ENCODE measurements around the gene GABRB1.

Gene GABRB1

DNA sequence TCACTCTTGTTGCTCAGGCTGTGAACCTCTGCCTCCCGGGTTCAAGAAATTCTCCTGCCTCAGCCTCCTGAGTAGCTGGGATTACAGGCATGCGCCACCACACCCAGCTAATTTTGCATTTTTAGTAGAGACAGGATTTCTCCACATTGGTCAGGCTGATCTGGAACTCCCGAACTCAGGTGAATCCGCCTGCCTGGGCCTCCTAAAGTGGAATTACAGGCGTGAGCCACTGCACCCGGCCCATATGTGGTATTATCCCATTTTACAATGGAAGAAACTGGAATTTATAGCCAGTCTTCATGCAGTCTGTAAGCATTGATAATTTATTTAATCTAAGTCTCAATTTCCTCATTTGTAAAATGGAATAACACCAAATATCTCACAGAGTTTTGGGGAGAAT is 161.8 kb downstream of the GABRB1 start:
- TF ChIP-seq, protein P1, sequence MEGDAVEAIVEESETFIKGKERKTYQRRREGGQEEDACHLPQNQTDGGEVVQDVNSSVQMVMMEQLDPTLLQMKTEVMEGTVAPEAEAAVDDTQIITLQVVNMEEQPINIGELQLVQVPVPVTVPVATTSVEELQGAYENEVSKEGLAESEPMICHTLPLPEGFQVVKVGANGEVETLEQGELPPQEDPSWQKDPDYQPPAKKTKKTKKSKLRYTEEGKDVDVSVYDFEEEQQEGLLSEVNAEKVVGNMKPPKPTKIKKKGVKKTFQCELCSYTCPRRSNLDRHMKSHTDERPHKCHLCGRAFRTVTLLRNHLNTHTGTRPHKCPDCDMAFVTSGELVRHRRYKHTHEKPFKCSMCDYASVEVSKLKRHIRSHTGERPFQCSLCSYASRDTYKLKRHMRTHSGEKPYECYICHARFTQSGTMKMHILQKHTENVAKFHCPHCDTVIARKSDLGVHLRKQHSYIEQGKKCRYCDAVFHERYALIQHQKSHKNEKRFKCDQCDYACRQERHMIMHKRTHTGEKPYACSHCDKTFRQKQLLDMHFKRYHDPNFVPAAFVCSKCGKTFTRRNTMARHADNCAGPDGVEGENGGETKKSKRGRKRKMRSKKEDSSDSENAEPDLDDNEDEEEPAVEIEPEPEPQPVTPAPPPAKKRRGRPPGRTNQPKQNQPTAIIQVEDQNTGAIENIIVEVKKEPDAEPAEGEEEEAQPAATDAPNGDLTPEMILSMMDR (IDR thresholded peaks at IDR 0.05) = no peak

DNA sequence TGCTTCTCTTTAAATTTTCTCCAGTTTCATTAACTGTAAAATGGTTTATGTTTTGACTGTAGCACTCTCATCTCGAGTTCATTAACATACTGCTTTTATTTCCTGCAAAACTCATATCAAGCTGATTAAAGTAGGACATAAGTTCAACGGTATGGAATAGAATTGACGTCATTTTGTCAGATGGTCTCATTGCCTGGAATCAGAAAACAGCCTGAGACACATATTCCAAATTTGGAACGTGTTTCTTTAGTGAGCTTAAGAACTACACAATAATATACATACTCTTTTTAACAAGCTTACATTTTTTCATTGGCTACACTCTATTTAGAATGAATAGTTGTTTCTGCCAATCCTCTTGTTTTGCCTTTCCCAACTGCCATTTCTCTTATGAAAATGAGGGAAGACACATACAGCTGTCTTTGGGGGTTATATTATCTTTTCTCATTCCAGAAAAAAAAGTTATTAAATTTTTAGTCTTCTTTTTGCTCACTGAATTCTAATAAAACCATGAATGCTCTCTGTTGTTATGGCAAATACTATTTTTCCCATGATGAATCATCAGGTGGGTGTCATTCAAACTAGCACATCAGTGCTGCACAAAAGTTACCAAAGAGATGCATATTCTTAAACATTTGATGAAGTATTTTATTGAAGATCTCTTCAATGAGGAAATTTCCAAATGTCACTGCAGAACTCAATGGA is 162.8 kb downstream of the GABRB1 start:
- TF ChIP-seq, protein P1 (IDR thresholded peaks at IDR 0.05) = no peak

DNA sequence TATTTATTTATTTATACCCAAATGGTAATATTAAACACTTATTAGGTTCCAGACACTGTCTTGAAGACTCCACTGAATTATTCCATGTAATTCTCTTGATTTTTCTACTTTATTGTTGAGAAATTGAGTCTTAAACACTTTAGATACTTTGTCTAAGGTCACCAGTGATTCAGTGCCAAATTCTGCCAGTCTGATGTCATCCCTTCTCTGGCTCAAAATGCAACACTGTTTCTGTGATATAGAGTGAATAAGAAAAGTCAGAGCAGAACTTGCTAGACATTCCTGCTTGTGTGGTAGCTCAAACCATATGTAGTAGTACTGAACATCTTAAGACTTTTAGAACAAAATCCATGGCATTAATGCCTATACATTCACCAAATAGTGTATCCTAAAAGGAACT is 164.3 kb downstream of the GABRB1 start:
- TF ChIP-seq, protein P1 (IDR thresholded peaks at IDR 0.05) = no peak

DNA sequence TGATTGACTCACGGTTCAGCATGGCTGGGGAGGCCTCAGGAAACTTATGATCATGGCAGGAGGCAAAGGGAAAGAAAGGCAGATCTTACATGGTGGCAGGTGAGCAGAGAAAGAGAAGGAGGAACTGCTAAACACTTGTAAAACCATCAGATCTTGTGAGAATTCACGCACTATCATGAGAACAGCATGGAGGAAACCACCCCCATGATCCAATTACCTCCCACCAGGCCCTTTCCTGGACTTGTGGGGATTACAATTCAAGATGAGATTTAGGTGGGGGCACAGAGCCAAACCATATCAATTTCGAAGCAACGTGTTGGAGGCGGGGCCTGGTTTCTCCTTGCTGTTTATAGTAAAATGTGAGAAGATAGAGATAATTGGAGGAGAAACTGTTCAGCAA is 167.4 kb downstream of the GABRB1 start:
- TF ChIP-seq, protein P1 (IDR thresholded peaks at IDR 0.05) = no peak

DNA sequence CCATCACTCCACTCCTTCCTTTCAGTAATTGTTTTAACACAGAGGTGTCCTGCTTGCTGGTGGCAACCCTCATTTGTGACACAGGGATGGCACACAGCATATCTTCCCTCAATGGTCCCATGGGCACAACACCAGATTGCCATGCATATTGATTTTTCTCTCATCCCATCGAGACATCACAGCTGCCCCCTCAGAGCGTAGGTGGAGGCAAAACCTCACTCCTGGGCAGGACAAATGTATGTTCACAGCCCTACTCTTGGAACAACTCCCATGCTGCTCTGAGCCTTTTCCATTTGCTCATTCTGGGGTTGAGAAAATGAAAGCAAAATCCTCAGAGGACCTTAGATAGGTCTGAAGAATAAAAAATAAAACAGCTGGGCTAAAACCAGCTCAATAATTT is 172.2 kb downstream of the GABRB1 start:
- TF ChIP-seq, protein P1 (IDR thresholded peaks at IDR 0.05) = no peak

DNA sequence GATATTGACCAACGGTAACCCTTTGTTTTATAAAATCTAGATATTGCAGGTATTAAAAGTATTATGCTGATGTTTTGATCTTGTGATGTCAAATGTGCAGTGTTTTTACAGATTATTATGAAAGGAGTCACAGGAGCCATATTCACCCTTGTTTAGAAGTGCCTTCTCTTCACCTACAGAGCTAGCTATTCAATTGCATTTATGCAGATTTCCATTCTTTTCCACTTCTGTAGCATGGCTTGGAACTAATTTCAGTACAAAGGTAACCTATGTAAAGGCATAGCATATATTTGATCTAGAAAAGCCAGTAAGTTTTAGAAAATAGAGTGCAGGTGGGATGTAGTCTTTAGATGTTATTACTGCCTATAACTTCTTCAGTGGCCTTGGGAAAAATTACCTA is 176.2 kb downstream of the GABRB1 start:
- TF ChIP-seq, protein P1 (IDR thresholded peaks at IDR 0.05) = no peak

DNA sequence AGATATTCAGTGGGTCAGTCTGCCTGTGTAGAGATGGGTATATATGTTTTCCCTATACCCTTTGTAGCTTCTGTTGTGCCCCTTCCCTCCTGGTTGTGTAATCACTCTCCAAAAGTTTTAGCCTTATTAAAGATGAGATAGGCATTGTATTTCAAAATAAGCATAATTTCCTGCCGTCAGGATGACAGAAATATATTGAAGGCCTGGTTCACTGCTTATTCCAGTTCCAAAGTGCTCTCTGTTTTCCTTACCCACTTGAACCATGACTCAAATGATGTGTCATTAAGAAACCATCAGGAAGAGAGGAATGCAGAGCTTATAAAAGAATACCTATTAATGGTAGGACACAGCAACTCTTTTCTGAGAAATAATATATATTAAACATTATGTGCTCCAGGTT is 178.5 kb downstream of the GABRB1 start:
- TF ChIP-seq, protein P1 (IDR thresholded peaks at IDR 0.05) = no peak

DNA sequence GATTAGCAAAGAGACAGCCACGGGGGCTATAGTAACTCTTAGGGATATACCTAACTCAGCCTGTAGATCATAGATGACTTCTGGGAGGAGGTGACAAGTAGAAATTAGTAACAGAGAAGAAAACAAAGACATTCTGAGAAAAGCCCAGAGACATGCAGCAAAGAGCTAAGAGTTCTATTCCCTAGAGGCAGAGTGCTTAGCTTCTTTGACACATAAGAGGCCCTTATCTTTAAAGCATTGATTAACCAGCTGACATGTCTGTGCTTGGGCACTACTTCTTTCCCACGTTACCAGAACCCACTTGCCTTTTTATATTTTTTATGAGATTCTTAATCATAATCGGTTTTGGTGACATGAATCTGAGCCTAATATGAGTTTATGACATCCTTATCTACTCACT is 179.5 kb downstream of the GABRB1 start:
- TF ChIP-seq, protein P1 (IDR thresholded peaks at IDR 0.05) = no peak

Measured in LNCAP (cell line).